AG04449 (cell line): ENCODE measurements around the gene NXT1.

Source experiments
- CTCF ChIA-PET: fragments of 350-600 bp; formaldehyde crosslinking; extraction: SDS; loops from one replicate; lab custom pipeline; 2021; ENCODE audit warnings: antibody characterized with exemption; lab: Yijun Ruan, JAX
- POLR2A ChIA-PET: fragments of 400-600, 350-600 bp; formaldehyde crosslinking; extraction: SDS; loops from one replicate; lab custom pipeline; 2020; ENCODE audit warnings: antibody characterized with exemption, inconsistent platforms; lab: Yijun Ruan, JAX
- DNase-seq: peaks from one replicate; pipeline ENCODE4 v3.0.0-alpha.2; 2010; ENCODE audit warnings: low read depth, low spot score
- H3K4me3 ChIP-seq: 2 replicates; pipeline ENCODE4 v1.5.1; 2011; ENCODE audit warnings: low read depth, mild to moderate bottlenecking, control low read depth, low read length
- TF ChIP-seq, protein P1 (sequence below): IDR thresholded peaks from one replicate; pipeline ENCODE4 v1.5.1; 2011; ENCODE audit warnings: mild to moderate bottlenecking, moderate library complexity, low read length, control low read depth, inconsistent platforms; ENCODE audit not compliant: insufficient read depth; ENCODE audit errors: missing control alignments

NXT1 gene

DNA sequence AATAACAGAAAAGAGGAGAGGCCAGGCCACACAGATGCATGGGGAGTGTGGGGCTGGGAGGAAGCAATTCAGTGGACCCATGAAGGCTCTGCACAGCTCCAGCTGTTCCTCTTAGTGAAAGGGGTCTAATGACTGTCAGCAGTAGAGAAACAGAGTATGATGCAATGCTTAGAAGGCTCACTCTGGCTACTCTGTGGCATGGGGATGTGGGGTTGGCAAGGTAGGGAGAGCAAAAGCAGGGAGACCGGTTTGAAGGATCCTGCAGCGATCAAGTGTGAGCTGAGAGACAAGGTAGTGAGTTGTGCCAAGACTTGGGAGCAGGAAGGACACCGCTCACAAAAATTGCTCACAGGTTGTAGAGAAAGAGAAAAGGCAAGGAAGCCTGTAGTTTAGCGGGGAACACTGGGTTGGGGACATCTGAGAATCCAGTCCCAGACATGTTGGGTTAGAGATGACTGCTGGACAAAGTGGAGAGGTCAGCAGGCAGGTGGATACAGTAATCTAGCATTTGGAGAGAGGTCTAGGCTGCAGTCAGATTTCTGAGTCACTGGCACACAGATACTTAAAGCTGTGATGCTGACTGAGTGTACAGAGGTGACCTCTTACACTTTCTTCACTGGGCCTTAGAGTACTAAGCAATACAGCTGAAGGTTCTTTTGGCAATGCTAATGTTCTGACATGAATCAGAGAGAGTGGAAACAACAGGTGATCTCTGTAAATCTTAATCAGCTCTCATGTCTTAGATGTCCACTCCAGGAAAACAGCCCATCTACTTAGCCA, 43.6 kb downstream of the NXT1 start:
- DNase-seq, result no peak
- TF ChIP-seq, protein P1, sequence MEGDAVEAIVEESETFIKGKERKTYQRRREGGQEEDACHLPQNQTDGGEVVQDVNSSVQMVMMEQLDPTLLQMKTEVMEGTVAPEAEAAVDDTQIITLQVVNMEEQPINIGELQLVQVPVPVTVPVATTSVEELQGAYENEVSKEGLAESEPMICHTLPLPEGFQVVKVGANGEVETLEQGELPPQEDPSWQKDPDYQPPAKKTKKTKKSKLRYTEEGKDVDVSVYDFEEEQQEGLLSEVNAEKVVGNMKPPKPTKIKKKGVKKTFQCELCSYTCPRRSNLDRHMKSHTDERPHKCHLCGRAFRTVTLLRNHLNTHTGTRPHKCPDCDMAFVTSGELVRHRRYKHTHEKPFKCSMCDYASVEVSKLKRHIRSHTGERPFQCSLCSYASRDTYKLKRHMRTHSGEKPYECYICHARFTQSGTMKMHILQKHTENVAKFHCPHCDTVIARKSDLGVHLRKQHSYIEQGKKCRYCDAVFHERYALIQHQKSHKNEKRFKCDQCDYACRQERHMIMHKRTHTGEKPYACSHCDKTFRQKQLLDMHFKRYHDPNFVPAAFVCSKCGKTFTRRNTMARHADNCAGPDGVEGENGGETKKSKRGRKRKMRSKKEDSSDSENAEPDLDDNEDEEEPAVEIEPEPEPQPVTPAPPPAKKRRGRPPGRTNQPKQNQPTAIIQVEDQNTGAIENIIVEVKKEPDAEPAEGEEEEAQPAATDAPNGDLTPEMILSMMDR, result no peak
- CTCF ChIA-PET, result no interaction called here
- no peak overlapping the region for H3K4me3 ChIP-seq
- POLR2A ChIA-PET, result no interaction called here

DNA sequence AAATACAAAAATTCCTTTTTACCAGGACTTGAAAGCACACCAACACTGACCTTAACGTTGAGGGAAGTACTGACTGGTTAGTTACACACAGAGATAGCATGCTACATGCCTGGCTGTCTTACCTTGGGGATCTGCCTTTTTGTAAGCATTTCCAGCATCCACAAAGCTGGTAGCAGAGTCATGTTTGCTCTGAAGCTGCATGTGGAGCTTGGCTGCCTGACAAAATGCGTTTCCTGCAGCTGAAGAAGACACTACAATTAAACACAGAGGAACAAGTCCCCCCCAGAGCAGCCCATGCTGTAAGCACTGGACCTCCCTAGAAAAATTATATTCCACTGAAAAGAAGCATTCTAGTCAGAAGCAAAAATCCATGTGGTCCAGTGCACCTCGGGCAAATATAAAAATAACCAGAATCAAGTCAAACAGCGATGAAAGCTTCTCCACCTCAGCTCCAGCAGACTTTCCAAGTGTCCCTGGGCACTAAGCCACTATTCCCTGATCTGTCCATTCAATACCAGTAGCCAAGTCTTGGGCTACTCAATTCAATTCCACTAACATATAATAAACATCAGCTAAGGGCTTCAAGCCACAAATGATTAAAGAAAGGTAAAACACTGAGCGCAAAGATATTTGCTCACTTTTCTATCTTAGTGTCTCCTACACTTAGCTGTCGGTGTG, 46.5 kb downstream of the NXT1 start:
- ChIA-PET CTCF (interaction anchor here (1.0 kb wide), 1 partner anchor 14 kb away, joined by 3 read pairs; no protein-coding TSS in a partner anchor), POLR2A (no interaction called here)
- DNase-seq, result no peak
- H3K4me3 ChIP-seq, result no peak overlapping the region
- TF ChIP-seq, protein P1, result no peak

GRCh38 chr20:23397961-23398360, 47.4 kb downstream of the NXT1 start:
- H3K4me3 ChIP-seq, result no peak overlapping the region
- CTCF ChIA-PET, result interaction anchor here (1.0 to 1.7 kb wide), 2 partner anchors 15 to 25 kb away, joined by 3 to 6 read pairs; no protein-coding TSS in a partner anchor
- TF ChIP-seq, protein P1, result no peak
- no peak for DNase-seq
- POLR2A ChIA-PET, result no interaction called here

GRCh38 chr20:23399568-23400241, 49.1 kb downstream of the NXT1 start:
- H3K4me3 ChIP-seq, result no peak overlapping the region
- POLR2A ChIA-PET, result interaction anchor here (0.6 to 1.1 kb wide), 2 partner anchors 20 to 25 kb away, joined by 3 read pairs; no protein-coding TSS in a partner anchor
- TF ChIP-seq, protein P1, result no peak
- no peak for DNase-seq
- CTCF ChIA-PET, result interaction anchor here (0.6 to 1.7 kb wide), 5 partner anchors 11 to 209 kb away, joined by 3 to 6 read pairs (median 3); partner anchors contain the start of gene NXT1

DNA sequence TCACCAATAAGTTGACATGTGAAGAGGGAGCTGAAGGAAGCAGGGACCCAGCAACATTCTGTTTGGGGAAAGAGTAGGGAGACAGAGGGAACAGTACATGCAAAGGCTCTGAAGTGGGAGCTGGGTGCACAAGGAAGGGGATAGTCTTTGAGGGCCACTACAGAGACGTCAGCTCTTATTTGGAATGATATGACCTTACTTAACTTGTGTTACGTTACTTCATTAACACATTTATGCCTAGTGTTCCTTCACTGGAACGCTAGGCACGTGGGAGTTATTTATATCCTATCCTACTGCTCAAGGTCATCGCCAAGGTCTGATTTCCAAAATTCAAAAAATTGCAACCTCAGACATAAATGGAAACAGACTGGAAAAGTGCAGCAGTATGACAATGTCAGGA, 50.5 kb downstream of the NXT1 start:
- CTCF ChIA-PET, result interaction anchor here (1.6 to 3.9 kb wide), 2 partner anchors 18 to 42 kb away, joined by 5 to 15 read pairs; no protein-coding TSS in a partner anchor
- no peak overlapping the region for H3K4me3 ChIP-seq
- DNase-seq, result no peak
- POLR2A ChIA-PET, result interaction anchor here (0.6 kb wide), 1 partner anchor 799 kb away, joined by 6 read pairs; no protein-coding TSS in a partner anchor
- TF ChIP-seq, protein P1, result no peak
